ENCODE data around the gene ZMAT2.

The ZMAT2 gene

GRCh38 chr5:140725799-140726471 lies 25.7 kb downstream of the ZMAT2 start (continued):
- TF ChIP-seq ZNF10 (tag by site-specific recombination; IDR thresholded peaks at IDR 0.05) (peak; percentile 34; the same call in 1 of the 2 replicates), IKZF3 (tag by site-specific recombination; IDR thresholded peaks at IDR 0.05) (peak; percentile 96), YY2 (tag by site-specific recombination; IDR thresholded peaks at IDR 0.05) (peak; percentile 45; the same call in 1 of the 2 replicates), RBAK (tag by site-specific recombination; IDR thresholded peaks at IDR 0.05) (no peak; the same call in 1 of the 2 replicates), ZSCAN5A (tag by site-specific recombination; IDR thresholded peaks at IDR 0.05) (peak; percentile 85), ZNF223 (tag by site-specific recombination; IDR thresholded peaks at IDR 0.05) (no peak), ZNF610 (tag by site-specific recombination; IDR thresholded peaks at IDR 0.05; ENCODE audit: borderline replicate concordance) (peak; percentile 81), ZNF184 (tag by site-specific recombination; IDR thresholded peaks at IDR 0.05) (peak; percentile 94), GLIS1 (tag by site-specific recombination; IDR thresholded peaks at IDR 0.05) (peak; percentile 34; the same call in 1 of the 2 replicates), KLF16 (tag by site-specific recombination; IDR thresholded peaks at IDR 0.05) (peak; percentile 84), ZBTB11 (tag by site-specific recombination; conservative IDR thresholded peaks at IDR 0.05; ENCODE audit: low read depth) (0 out of 2 replicates have a peak, but pooled peaks have one; percentile 31), ZNF513 (tag by site-specific recombination; IDR thresholded peaks at IDR 0.05) (peak; percentile 60; the same call in 1 of the 2 replicates), ZNF449 (tag by site-specific recombination; IDR thresholded peaks at IDR 0.05) (peak; percentile 61; the same call in 1 of the 2 replicates), KLF10 (tag by site-specific recombination; IDR thresholded peaks at IDR 0.05) (peak; percentile 79), BCL6B (tag by site-specific recombination; IDR thresholded peaks at IDR 0.05) (peak; percentile 76), ZNF514 (tag by site-specific recombination; IDR thresholded peaks at IDR 0.05) (no peak), ZBTB8A (tag by site-specific recombination; IDR thresholded peaks at IDR 0.05) (peak; percentile 79), ZNF26 (tag by site-specific recombination; IDR thresholded peaks at IDR 0.05) (no peak), ZIC2 (tag by site-specific recombination; IDR thresholded peaks at IDR 0.05) (peak; percentile 24; the same call in 1 of the 2 replicates), ZSCAN4 (tag by site-specific recombination; IDR thresholded peaks at IDR 0.05) (peak; percentile 55; the same call in 1 of the 2 replicates), ZNF148 (tag by site-specific recombination; IDR thresholded peaks at IDR 0.05; ENCODE audit: borderline replicate concordance) (0 out of 2 replicates have a peak, but pooled peaks have one; percentile 26), ZNF404 (tag by site-specific recombination; IDR thresholded peaks at IDR 0.05) (no peak), SP2 (tag by site-specific recombination; IDR thresholded peaks at IDR 0.05) (peak; percentile 29), ZNF114 (tag by site-specific recombination; IDR thresholded peaks at IDR 0.05) (no peak)

Data from HEK293 (cell line).